Activated T-helper 2 cell treated with anti-CD3 and anti-CD28 coated beads, Interferon-gamma antibody, Interleukin-2, Interleukin-4, amounts not matched to agents 10 μg/mL and 5 μg/mL and 100 μg/mL, durations not matched to agents 14 hours and 24 hours and 36 hours (primary cell): ENCODE data around the gene LCE5A. TPM values are rescaled to one million over a fixed set of nuclear protein-coding genes. Genes with fewer than 3 reads are reported as not detected.

Source experiments
- DNase-seq: peaks from one replicate; pipeline ENCODE4 v3.0.0; 2021; ENCODE audit warnings: low spot score
- H3K27ac Mint-ChIP-seq: one replicate; pipeline ENCODE4 v1.8.0; 2021; ENCODE audit warnings: mixed read lengths
- H3K27me3 Mint-ChIP-seq: one replicate; pipeline ENCODE4 v1.8.0; 2021; ENCODE audit warnings: low read depth, mixed read lengths
- H3K36me3 Mint-ChIP-seq: one replicate; pipeline ENCODE4 v1.8.0; 2021; ENCODE audit warnings: low read depth, mixed read lengths
- H3K4me1 Mint-ChIP-seq: one replicate; pipeline ENCODE4 v1.8.0; 2021; ENCODE audit warnings: low read depth, mixed read lengths
- H3K4me3 Mint-ChIP-seq: one replicate; pipeline ENCODE4 v1.8.0; 2021; ENCODE audit warnings: low read depth, mild to moderate bottlenecking, moderate library complexity, mixed read lengths
- H3K9me3 Mint-ChIP-seq: one replicate; pipeline ENCODE4 v1.8.0; 2021; ENCODE audit warnings: mixed read lengths
- intact Hi-C: fragments of 100-400 bp; cut with micrococcal nuclease; formaldehyde crosslinking; loops from one replicate; pipeline ENCODE4 v1.15.1; 2023
- total RNA-seq: library from RNA; stranded (reverse); gene quantifications from 2 replicates; pipeline ENCODE4 v1.2.3, GENCODE V29; 2022

The LCE5A gene
- total RNA-seq, 1 donor from 2014 or later, result not detected

DNA sequence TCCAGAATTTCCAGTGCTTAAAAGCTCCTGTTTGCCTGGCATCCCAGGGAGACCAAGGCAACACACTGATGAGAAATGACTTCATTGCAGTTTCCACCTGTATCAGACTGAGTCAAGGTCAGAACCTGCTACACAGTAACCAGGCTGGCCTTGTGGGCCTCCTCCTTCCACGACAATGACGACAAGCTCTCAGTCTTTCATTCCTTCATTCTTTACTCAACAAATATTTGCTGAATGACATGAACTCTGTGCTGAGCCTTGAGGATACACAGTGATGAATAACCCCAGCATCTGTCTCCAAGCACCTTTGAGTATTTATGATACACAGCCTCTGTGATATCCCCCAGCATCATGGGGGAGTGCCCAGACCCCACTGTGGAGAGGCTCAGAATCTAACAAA, 8.9 kb upstream of the LCE5A start:
- DNase-seq, result no peak
- Mint-ChIP-seq H3K4me1 (no peaks in the 10 kb centered on the region), H3K9me3 (no peaks in the 10 kb centered on the region), H3K4me3 (no peak overlapping the region), H3K27ac (no peak overlapping the region), H3K27me3 (no peaks in the 10 kb centered on the region), H3K36me3 (no peaks in the 10 kb centered on the region)
- intact Hi-C loops, result no loop called here

DNA sequence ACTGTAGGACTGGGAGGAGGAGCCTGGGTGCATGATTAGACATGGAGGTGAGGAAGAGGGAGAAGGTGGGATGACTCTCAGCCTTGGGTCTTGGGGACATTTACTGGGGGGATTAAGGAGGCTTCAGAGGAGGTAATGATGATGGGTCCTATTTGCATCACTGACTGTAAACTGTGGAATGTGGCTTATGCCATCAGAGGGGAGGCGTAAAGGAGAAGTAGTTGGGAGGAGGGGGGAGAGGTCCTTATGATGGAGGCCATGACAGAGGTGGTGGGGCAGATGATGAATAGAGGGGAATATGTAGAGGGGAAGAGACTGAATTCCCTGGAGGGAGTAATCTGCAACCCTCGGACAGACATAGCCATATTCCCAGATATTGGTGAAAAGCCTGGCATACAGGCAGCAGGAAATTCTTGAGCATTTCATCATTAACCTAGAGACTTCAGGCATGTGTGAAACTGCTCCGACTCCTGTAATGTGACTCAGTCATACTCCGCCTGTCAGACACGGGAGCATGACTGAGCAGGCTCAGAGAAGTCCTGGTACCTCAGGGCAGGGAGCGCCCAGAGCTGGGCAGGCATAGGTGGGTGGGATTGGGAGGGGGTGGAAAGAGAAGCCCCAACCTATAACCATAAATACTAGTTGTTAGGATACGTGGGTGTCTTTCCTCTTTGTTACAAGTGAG, 8.0 kb upstream of the LCE5A start:
- Mint-ChIP-seq H3K4me3 (no peak overlapping the region), H3K27ac (no peak overlapping the region), H3K4me1 (no peaks in the 10 kb centered on the region), H3K27me3 (no peaks in the 10 kb centered on the region), H3K9me3 (no peaks in the 10 kb centered on the region), H3K36me3 (no peaks in the 10 kb centered on the region)
- DNase-seq, result no peak
- intact Hi-C loops, result no loop called here

DNA sequence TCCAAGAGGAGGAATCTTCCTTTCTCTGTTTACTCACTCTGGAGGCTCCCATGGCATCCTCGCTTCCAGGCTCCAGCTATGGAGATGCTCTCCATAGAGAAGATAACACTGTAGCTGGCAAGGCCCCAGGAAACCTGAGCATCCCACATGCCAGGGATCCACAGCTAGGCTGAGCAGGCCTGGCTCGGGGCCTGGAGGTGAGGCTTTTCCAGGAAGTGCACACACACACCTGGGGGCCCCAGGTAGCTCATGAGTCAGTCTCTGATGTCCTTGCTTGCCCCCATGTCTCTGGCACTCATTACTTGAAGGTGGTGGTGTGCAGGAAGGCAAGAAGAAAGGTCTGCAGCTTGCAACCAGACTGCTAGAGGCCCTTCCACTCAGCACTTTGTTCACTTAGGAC, 5.5 kb upstream of the LCE5A start:
- Mint-ChIP-seq H3K36me3 (no peaks in the 10 kb centered on the region), H3K27me3 (no peaks in the 10 kb centered on the region), H3K4me3 (no peak overlapping the region), H3K27ac (no peak overlapping the region), H3K4me1 (no peaks in the 10 kb centered on the region), H3K9me3 (no peaks in the 10 kb centered on the region)
- DNase-seq, result no peak
- intact Hi-C loops, result no loop called here

DNA sequence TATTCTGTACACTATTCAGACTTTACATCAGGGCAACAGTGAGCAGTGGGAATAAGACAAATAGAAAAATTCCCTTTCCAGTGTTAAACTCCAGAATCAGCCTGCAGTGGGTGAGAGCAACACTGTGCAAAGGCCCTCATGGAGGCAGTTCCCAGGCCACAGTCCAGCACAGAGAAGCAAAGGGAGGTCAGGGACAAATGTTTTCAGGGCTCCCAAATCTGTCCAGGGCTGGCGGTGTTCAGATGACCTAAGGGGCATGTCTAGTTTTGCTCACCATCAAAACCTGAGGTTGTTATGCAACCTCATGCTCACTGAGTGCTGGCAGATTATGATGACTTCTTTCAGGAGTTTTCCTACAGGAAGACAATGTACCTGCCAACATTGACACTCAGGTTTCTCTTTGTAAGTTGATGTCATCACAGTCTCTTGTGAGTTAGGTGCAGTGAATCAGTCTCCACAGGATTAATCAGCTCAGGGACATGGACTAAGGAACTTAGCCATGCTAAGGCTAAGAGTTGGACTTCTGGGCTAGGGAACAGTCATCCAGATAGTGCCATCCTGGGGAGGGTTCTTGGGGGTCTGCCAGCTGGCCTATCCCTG, 3.6 kb upstream of the LCE5A start:
- no peak overlapping the region for H3K4me3 Mint-ChIP-seq
- intact Hi-C loops, result no loop called here
- H3K36me3 Mint-ChIP-seq, result no peaks in the 10 kb centered on the region
- H3K9me3 Mint-ChIP-seq, result no peaks in the 10 kb centered on the region
- DNase-seq, result no peak
- no peaks in the 10 kb centered on the region for H3K4me1 Mint-ChIP-seq
- H3K27me3 Mint-ChIP-seq, result peaks cover 7% of the 10 kb centered on the region
- H3K27ac Mint-ChIP-seq, result no peak overlapping the region

DNA sequence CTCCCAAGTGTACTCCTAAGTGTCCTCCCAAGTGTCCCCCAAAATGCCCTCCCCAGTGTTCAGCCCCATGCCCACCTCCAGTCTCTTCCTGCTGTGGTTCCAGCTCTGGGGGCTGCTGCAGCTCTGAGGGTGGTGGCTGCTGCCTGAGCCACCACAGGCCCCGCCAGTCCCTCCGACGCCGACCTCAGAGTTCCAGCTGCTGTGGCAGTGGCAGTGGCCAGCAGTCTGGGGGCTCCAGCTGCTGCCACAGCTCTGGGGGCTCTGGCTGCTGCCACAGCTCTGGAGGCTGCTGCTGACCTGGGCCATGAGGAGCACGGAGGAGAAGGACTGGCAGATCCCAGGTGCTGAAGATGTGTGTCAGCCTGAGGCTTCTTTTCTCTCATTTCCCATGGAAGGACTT, 993 bp downstream of the LCE5A start:
- no peaks in the 10 kb centered on the region for H3K36me3 Mint-ChIP-seq
- intact Hi-C loops, result no loop called here
- H3K27me3 Mint-ChIP-seq, result peaks cover 42% of the 10 kb centered on the region
- H3K4me1 Mint-ChIP-seq, result no peaks in the 10 kb centered on the region
- no peak for DNase-seq
- no peaks in the 10 kb centered on the region for H3K9me3 Mint-ChIP-seq
- no peak overlapping the region for H3K27ac Mint-ChIP-seq
- no peak overlapping the region for H3K4me3 Mint-ChIP-seq

DNA sequence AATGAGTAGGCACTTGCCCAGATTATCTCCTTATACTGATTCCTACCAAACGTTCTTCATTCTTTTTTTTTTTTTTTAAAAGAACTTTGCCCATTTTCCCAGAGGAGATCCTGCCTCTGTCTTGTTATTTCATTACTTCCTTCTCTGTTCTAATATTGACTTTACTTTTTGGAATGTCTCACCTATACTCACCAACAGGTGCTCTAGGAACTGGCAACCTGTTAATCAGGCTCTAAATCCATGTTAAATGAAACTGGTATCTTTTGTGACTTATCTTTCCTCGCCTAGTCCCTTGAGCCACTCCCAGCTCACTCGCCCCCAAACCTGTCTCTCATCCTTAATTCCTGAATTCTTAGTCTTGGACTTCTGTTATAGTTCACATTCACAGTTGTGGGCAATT, 2.5 kb downstream of the LCE5A start:
- no peaks in the 10 kb centered on the region for H3K36me3 Mint-ChIP-seq
- DNase-seq, result no peak
- intact Hi-C loops, result no loop called here
- peaks cover 51% of the 10 kb centered on the region for H3K27me3 Mint-ChIP-seq
- no peak overlapping the region for H3K27ac Mint-ChIP-seq
- no peaks in the 10 kb centered on the region for H3K4me1 Mint-ChIP-seq
- no peaks in the 10 kb centered on the region for H3K9me3 Mint-ChIP-seq
- H3K4me3 Mint-ChIP-seq, result no peak overlapping the region

DNA sequence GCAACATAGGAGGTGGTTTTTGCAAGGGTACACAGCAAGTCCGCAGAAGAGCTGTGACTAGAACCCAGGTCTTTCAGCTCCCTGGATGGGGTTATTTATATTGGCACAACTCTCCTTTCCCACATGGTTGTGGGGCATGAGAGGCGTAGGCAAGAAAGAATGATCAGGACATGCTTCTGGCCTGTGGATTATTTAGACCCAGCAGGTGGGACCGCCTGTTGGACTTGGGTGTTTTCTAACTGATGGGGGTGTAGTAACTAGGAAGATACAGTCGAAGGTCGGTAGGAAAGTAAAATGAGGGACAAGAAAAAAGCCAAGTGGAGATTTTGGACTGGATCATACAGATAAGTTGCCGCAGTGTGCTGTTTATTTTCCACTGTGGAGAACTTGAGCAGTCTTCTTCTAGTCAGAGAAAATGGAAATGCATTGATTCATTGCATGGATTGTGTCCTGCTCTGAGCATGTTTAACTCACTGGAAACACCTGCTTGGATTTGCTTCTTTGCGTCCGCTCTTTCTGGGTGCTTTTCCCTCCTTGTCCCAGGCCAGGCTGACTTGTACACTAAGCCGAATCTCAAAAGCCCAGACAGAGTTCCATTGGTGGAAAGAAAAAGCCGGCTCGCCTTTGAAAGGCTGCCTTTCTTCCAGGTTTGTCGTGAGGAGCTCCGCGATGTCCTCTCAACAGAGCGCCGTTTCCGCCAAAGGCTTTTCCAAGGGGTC, 4.3 kb downstream of the LCE5A start:
- peaks cover 51% of the 10 kb centered on the region for H3K27me3 Mint-ChIP-seq
- H3K27ac Mint-ChIP-seq, result no peak overlapping the region
- no peaks in the 10 kb centered on the region for H3K36me3 Mint-ChIP-seq
- no peak for DNase-seq
- no peaks in the 10 kb centered on the region for H3K4me1 Mint-ChIP-seq
- no peaks in the 10 kb centered on the region for H3K9me3 Mint-ChIP-seq
- no peak overlapping the region for H3K4me3 Mint-ChIP-seq
- intact Hi-C loops, result no loop called here

DNA sequence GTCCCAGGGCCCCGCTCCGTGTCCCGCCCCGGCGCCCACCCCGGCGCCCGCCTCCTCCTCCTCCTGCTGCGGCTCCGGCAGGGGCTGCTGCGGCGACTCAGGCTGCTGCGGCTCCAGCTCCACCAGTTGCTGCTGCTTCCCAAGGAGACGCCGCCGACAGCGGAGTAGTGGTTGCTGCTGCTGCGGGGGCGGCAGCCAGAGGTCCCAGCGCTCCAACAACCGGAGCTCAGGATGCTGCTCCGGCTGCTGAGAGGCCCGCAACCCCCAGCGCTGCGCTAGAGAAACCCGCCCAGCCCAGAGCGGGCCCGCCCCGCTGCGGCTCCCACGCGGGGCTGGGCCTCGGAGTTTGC, 4.8 kb downstream of the LCE5A start:
- Mint-ChIP-seq H3K9me3 (no peaks in the 10 kb centered on the region), H3K36me3 (no peaks in the 10 kb centered on the region), H3K4me3 (no peak overlapping the region), H3K27me3 (peaks cover 51% of the 10 kb centered on the region), H3K4me1 (no peaks in the 10 kb centered on the region), H3K27ac (no peak overlapping the region)
- no peak for DNase-seq
- intact Hi-C loops, result no loop called here

DNA sequence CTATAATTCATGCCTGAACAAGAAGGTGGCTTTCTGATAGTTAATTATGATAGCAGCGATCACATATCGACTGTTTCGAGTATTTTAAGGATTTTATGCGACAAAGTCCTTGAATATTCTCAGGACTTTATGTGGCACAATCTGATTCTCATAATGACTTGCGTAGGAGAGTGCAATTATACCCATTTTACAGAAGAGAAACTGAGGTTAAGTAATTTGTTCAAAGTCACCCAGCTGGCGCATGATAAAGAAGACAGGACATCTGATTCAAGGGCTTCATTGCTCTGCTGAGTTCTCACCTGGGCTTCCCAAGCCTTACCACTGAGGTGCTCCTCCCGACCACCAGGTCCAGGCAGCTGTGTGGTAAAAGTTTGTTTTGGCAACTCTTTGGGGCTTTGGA, 5.5 kb downstream of the LCE5A start:
- no peak overlapping the region for H3K27ac Mint-ChIP-seq
- no peaks in the 10 kb centered on the region for H3K9me3 Mint-ChIP-seq
- intact Hi-C loops, result no loop called here
- H3K36me3 Mint-ChIP-seq, result no peaks in the 10 kb centered on the region
- no peaks in the 10 kb centered on the region for H3K4me1 Mint-ChIP-seq
- no peak overlapping the region for H3K4me3 Mint-ChIP-seq
- H3K27me3 Mint-ChIP-seq, result peaks cover 47% of the 10 kb centered on the region
- no peak for DNase-seq

DNA sequence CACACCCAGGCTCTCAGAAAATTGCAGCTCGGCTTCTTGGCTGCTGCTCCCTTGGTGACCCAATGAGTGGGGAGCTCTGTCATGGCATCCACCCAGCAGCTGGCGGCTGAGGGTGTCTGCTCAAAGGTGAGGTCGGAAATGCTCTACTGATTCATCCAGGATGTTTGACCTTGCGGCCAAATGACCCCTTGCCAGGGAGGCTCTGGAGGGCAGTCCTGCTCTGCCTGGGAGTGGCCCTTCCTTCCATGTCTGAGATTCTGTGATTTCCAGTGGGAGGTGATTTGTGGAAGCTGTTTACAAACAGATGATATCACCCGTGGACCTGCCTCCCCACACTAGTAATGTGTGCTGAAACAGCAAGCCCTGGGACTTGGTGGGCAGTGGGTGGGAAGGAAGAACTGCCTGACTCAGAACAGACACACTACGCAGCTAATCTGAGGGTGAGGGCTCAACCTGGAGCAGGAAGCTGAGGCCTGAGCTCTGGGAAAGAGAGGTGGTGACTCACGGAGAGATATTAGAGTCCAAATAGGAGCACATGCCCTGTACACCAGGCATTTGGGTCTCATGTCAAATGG, 6.7 kb downstream of the LCE5A start:
- Mint-ChIP-seq H3K4me1 (no peaks in the 10 kb centered on the region), H3K36me3 (no peaks in the 10 kb centered on the region), H3K4me3 (no peak overlapping the region), H3K27me3 (peaks cover 42% of the 10 kb centered on the region), H3K27ac (no peak overlapping the region), H3K9me3 (no peaks in the 10 kb centered on the region)
- DNase-seq, result no peak
- intact Hi-C loops, result no loop called here

DNA sequence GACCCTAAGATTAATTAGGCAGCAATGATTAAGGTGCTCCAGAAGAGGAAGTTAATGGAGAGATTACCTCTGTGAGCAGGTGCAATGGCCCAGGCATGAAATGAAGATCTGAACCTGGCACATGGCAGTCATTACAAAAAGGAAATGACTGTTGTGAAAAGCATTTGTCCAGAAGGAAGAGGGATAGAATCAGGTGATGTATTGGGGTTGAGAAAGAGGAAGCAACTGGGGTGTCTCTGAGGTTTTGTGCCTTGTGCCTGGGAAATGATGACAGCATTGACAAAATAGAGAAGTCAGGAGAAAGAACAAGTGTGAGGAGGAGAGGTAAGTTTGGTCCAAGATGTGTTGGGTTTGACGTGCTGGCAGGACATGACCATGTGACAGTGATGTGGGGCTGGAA, 9.2 kb downstream of the LCE5A start:
- Mint-ChIP-seq H3K9me3 (no peaks in the 10 kb centered on the region), H3K27me3 (peaks cover 25% of the 10 kb centered on the region), H3K4me1 (no peaks in the 10 kb centered on the region), H3K4me3 (no peak overlapping the region), H3K36me3 (no peaks in the 10 kb centered on the region), H3K27ac (no peak overlapping the region)
- intact Hi-C loops, result no loop called here
- DNase-seq, result no peak

DNA sequence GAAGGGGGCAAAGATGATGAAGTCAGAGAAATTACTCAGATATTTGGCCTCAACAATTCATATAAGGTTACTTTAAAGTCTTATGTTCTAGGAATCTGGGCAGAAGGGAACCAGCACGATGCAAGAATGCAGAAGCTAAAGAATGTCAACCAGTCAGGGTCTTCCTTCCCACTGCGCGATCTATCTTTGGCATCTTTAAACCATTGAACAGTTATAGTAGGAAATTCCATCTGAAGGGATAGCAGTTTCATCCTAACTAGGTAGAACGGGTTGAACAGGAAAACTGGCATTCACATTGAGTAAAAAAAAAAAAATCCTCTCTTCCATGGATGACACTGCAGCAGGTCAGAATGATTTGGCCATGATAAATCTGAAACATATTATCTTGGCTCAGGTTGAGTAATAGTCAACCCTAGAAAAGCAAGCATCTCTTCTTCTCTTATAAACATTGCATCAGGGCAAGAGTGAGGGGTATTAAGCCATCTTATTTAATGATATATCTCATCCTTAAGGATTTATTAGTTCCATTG, 10.0 kb downstream of the LCE5A start:
- intact Hi-C loops, result no loop called here
- Mint-ChIP-seq H3K27me3 (peaks cover 23% of the 10 kb centered on the region), H3K4me3 (no peak overlapping the region), H3K27ac (no peak overlapping the region), H3K4me1 (no peaks in the 10 kb centered on the region), H3K9me3 (no peaks in the 10 kb centered on the region), H3K36me3 (no peaks in the 10 kb centered on the region)
- no peak for DNase-seq

DNA sequence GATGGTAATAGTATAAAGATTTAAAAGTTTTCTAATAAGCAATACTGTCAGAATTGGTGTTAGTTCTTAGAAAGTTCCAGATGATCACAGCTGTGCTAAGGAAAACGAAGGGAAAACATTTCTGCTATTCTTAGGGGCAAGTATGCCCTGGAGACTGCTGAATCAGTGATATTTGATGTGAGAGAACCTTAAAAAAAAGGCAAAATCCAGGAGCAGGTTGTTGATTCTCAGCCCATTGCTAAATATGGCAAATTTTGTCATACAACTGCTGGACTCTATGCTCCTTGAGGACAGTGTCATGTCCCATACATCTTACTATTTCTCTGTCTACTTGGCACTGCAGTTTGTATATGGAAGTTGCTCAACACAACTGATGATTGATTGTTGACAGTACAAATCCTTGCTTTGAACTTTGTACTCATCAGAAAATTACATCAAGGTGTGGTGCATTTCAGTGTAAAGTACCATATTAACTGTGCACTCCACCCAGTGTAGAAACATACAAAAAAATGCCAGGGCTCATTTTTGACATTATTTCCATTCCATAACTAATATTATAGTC, 14.6 kb downstream of the LCE5A start:
- Mint-ChIP-seq H3K4me1 (no peaks in the 10 kb centered on the region), H3K9me3 (no peaks in the 10 kb centered on the region), H3K27ac (no peak overlapping the region), H3K36me3 (no peaks in the 10 kb centered on the region), H3K4me3 (no peak overlapping the region), H3K27me3 (peaks cover 16% of the 10 kb centered on the region)
- DNase-seq, result no peak
- intact Hi-C loops, result no loop called here
